HEK293 (cell line): ENCODE measurements around the gene PRND.

Experiments
- CTCF ChIP-seq: fragments of 450-650 bp; formaldehyde crosslinking; IDR thresholded peaks from 2 replicates; pipeline ENCODE4 v1.5.1; 2016; ENCODE audit warnings: missing biosample characterization, missing genetic modification characterization
- MZF1 ChIP-seq: fragments of 450-650 bp; formaldehyde crosslinking; IDR thresholded peaks from 2 replicates; pipeline ENCODE4 v1.5.1; 2017; ENCODE audit warnings: missing biosample characterization, missing genetic modification characterization, borderline replicate concordance
- PBX3 ChIP-seq: sonication (generic); formaldehyde crosslinking; IDR thresholded peaks from 2 replicates; pipeline ENCODE4 v1.8.1; 2022; ENCODE audit warnings: mild to moderate bottlenecking, moderate library complexity, missing genetic modification reagents
- REST ChIP-seq: fragments of 450-650 bp; formaldehyde crosslinking; IDR thresholded peaks from 2 replicates; pipeline ENCODE4 v1.5.1; 2016; ENCODE audit warnings: missing biosample characterization, missing genetic modification characterization
- ZSCAN4 ChIP-seq: fragments of 450-650 bp; formaldehyde crosslinking; IDR thresholded peaks from 2 replicates; pipeline ENCODE4 v1.5.1; 2017; ENCODE audit warnings: missing biosample characterization, missing genetic modification characterization

GRCh38 chr20:4774207-4774606, 52.5 kb downstream of the PRND start:
- TF ChIP-seq MZF1 (tag by site-specific recombination) = no peak
- no peak for TF ChIP-seq ZSCAN4 (tag by site-specific recombination)
- TF ChIP-seq CTCF (tag by site-specific recombination) = no peak
- TF ChIP-seq PBX3 = no peak
- TF ChIP-seq REST (tag by site-specific recombination) = no peak
